SK-N-SH (cell line): Measurements from ENCODE around the gene LYZL6.

ENCODE experiments used
- RXRA ChIP-seq: IDR thresholded peaks from 2 replicates; pipeline ENCODE4 v1.4.0; 2012; ENCODE audit warnings: low read depth, mild to moderate bottlenecking, borderline replicate concordance
- TF ChIP-seq, protein P1 (sequence below): IDR thresholded peaks from 2 replicates; pipeline ENCODE4; 2012

GRCh38 chr17:35907691-35908090, 35.8 kb downstream of the LYZL6 start:
- TF ChIP-seq, protein P1, sequence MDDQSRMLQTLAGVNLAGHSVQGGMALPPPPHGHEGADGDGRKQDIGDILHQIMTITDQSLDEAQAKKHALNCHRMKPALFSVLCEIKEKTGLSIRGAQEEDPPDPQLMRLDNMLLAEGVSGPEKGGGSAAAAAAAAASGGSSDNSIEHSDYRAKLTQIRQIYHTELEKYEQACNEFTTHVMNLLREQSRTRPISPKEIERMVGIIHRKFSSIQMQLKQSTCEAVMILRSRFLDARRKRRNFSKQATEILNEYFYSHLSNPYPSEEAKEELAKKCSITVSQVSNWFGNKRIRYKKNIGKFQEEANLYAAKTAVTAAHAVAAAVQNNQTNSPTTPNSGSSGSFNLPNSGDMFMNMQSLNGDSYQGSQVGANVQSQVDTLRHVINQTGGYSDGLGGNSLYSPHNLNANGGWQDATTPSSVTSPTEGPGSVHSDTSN: no peak
- TF ChIP-seq RXRA: no peak
